BE2C (cell line): ENCODE results near the gene DUSP10.
A peak's percentile ranks its signal among the peaks of the same experiment; 100 is the strongest.

Source experiments
- DNase-seq: peaks from one replicate; pipeline ENCODE4 v3.0.0-alpha.2; 2020
- H3K27me3 ChIP-seq: fragments of 250-450 bp; sonication (Bioruptor Pico); 2 replicates; pipeline ENCODE4 v1.5.1; 2020; ENCODE audit warnings: mild to moderate bottlenecking
- H3K36me3 ChIP-seq: fragments of 250-450 bp; sonication (Bioruptor Pico); 2 replicates; pipeline ENCODE4 v1.5.1; 2020; ENCODE audit warnings: mild to moderate bottlenecking
- H3K4me1 ChIP-seq: fragments of 250-450 bp; sonication (Bioruptor Pico); 2 replicates; pipeline ENCODE4 v1.5.1; 2020
- H3K4me3 ChIP-seq: 2 replicates; pipeline ENCODE4 v1.5.1; 2011; ENCODE audit warnings: low read depth, low read length
- H3K9me3 ChIP-seq: fragments of 250-450 bp; sonication (Bioruptor Pico); 2 replicates; pipeline ENCODE4 v1.5.1; 2020
- TF ChIP-seq, protein P1 (sequence below): IDR thresholded peaks from 2 replicates; pipeline ENCODE4 v1.5.1; 2012; ENCODE audit warnings: mild to moderate bottlenecking, low read depth, low read length

Gene DUSP10

DNA sequence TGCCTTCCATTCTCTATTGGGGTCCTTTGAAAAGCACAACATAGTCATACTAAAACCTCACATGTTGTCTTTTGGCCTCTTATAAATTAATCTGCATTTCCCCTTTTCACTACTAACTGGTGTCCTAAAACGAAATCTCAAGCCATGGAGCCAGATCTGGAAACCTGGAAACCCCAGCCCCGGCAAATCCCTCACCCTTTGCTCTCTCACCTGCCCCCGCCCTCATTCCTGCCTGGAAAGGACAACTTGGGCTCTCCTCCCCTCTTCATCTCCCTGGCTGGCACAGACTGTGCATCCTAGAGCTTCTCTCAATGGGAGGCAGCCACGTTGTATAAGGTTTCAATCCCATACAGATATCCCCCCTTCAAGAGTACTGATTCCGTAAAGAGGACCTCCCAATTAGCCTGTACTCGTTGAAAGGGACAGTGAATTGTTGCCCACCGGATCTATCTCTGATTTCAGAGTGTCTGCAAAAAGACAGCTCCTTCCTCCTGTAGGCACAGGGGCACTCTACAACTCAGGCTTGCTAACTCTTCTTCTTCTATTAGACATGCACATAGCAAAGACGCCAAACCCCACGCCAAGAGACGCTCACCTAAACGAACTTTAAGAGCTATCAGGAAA lies 1.4 kb downstream of the DUSP10 start:
- TF ChIP-seq, protein P1, sequence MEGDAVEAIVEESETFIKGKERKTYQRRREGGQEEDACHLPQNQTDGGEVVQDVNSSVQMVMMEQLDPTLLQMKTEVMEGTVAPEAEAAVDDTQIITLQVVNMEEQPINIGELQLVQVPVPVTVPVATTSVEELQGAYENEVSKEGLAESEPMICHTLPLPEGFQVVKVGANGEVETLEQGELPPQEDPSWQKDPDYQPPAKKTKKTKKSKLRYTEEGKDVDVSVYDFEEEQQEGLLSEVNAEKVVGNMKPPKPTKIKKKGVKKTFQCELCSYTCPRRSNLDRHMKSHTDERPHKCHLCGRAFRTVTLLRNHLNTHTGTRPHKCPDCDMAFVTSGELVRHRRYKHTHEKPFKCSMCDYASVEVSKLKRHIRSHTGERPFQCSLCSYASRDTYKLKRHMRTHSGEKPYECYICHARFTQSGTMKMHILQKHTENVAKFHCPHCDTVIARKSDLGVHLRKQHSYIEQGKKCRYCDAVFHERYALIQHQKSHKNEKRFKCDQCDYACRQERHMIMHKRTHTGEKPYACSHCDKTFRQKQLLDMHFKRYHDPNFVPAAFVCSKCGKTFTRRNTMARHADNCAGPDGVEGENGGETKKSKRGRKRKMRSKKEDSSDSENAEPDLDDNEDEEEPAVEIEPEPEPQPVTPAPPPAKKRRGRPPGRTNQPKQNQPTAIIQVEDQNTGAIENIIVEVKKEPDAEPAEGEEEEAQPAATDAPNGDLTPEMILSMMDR, result no peak
- peak; percentile 22 for DNase-seq
- Histone ChIP-seq H3K27me3 (no peaks in the 10 kb centered on the region), H3K36me3 (peaks cover 32% of the 10 kb centered on the region), H3K4me1 (no peaks in the 10 kb centered on the region), H3K9me3 (no peaks in the 10 kb centered on the region), H3K4me3 (peak overlapping the region; percentile 99)

DNA sequence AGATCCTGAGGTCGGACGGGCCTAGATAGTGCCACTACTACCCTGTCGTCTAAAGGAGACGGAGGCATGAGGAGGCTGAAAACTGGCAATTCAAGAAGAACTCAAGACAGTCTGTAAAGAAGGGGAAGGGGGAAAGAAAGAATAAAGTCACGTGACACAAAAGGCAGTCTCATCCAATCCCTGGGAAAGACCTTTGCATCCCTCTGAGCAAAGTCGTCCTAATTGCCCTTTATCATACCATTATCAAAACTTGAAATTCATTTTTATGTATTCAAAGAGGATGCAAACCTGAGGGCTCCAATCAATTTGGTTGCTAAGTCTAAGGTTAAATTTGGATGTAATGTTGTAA lies 2.2 kb downstream of the DUSP10 start:
- Histone ChIP-seq H3K4me1 (no peaks in the 10 kb centered on the region), H3K27me3 (no peaks in the 10 kb centered on the region), H3K9me3 (no peaks in the 10 kb centered on the region), H3K36me3 (peaks cover 32% of the 10 kb centered on the region), H3K4me3 (no peak overlapping the region)
- TF ChIP-seq, protein P1, result no peak
- DNase-seq, result no peak

DNA sequence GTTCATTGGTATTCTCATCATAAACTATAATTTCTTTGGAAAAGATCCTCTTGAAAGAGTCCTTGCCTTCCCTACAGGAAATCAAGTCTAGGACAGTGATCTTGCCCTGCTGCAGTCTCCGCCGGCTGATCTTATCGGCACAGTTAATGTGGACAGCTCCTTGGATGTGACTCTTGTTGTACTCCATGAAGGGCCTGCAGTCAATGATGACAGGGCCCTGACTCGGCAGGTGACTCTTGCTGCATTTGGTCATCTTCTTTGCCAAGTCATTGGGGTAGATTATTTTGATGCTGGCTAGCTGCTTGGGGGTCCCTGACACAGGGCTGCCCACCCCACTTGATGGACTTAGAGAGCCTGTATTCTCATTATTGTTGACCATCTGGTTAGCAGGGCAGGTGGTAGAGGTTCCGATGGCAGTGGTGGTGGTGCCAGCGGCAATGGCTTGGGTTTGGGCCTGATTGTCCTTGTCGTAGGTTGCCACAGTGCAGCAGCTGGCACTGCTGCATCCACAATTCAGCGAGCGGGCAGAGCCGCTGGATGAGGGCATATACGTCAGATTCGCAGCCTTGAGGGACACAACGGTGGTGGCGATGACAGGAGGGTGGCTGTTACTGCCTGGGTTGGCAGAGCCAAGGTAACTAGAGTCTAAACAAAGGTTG lies 2.7 kb downstream of the DUSP10 start:
- H3K36me3 ChIP-seq, result peaks cover 32% of the 10 kb centered on the region
- DNase-seq, result no peak
- H3K9me3 ChIP-seq, result no peaks in the 10 kb centered on the region
- TF ChIP-seq, protein P1, result no peak
- H3K27me3 ChIP-seq, result no peaks in the 10 kb centered on the region
- H3K4me1 ChIP-seq, result no peaks in the 10 kb centered on the region
- no peak overlapping the region; the same call in 1 of the 2 replicates for H3K4me3 ChIP-seq

DNA sequence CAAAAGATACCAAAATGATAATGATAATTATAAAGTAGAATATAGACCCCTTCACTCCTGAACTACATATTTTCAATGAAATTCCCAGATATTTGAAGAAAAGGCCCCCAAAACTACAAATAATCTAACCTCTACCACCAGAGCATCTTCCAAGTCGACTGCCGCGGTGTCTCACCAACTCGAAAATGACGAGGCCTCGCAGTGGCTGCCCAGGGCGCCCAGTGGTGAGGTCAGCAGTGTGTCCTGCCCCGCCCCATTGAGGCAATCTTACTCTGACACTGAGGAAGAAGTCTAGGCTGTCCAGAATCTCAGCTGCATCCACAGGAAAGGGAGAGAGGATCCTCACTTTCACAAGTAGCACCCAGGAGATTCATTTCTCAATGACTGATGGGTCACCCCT lies 5.2 kb downstream of the DUSP10 start:
- TF ChIP-seq, protein P1, result no peak
- Histone ChIP-seq H3K36me3 (peaks cover 45% of the 10 kb centered on the region), H3K4me3 (no peak overlapping the region)

DNA sequence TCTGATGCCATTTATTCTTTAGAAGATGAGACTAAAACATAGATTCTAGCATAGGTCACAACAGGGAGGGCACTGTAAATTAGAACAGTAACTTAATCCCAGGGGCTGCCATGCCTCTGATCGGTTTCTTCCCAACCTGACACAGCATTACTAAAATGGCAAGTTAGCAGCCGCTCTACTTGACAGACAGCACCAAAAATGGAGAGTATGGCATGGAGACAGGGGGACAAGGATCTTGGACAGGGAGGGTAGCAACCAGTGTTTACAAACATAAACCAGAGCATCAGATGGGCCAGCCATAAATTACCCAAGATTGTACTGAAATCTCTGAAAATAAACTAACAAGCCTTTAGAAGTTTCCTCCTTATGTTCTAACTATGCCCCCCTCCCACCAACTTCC lies 5.9 kb downstream of the DUSP10 start:
- peaks cover 46% of the 10 kb centered on the region for H3K36me3 ChIP-seq
- no peak for DNase-seq
- H3K27me3 ChIP-seq, result no peaks in the 10 kb centered on the region
- TF ChIP-seq, protein P1, result no peak
- H3K9me3 ChIP-seq, result no peaks in the 10 kb centered on the region
- H3K4me1 ChIP-seq, result no peaks in the 10 kb centered on the region
- H3K4me3 ChIP-seq, result no peak overlapping the region

More for the DNA sequence above, 5.2 kb downstream of the DUSP10 start:
- Histone ChIP-seq H3K9me3 (no peaks in the 10 kb centered on the region), H3K4me1 (no peaks in the 10 kb centered on the region), H3K27me3 (no peaks in the 10 kb centered on the region)
- DNase-seq, result no peak

DNA sequence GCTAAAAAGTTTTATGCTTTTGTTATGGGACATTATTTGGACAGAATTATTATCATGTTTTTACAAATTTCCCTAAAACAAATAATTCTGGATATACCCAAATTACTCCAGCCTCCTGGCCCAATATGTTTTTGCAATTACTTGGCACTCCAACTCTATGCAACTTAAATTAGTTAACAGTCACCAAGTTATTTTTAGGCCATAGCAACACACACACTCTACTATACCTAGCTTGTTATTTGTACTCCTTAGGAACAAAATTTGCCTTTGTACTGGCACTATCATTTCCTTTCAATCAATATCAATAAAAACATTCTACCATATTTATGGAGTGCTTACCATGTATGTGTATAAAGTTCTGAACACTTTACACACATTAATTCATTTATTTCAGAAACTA lies 7.7 kb downstream of the DUSP10 start:
- TF ChIP-seq, protein P1, result no peak

More for the DNA sequence above, 7.7 kb downstream of the DUSP10 start:
- H3K4me3 ChIP-seq, result no peak overlapping the region
- no peaks in the 10 kb centered on the region for H3K9me3 ChIP-seq
- H3K4me1 ChIP-seq, result no peaks in the 10 kb centered on the region
- H3K27me3 ChIP-seq, result no peaks in the 10 kb centered on the region
- no peak for DNase-seq
- peaks cover 44% of the 10 kb centered on the region for H3K36me3 ChIP-seq
